Measurements from ENCODE around the gene SH3RF1.
"Not testable (repeated sequence)": the region's sequence is repeated elsewhere in the genome, so short reads cannot be mapped to it uniquely, and the experiment has no call there.

Gene SH3RF1

DNA sequence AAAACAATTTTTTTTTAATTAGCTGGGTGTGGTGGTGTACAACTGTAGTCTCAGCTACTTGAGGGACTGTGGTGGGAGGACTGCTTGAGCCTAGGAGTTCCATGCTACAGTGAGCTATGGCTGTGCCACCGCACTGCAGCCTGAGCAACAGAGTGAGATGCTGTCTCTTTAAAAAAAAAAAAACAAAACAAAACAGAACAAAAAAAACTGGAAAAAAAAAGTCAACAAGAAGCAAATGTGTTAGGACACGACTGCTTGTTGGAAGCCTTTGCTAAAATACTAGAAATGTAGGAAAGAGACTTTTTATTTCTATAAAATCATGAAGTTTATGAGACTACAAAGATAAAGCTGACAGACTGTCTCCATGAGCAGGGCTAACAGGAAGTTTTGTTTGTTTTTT, 87.2 kb downstream of the SH3RF1 start:
- Histone ChIP-seq H3K9me3 (no peaks in the 10 kb centered on the region), H3K27me3 (ENCODE audit: low read depth) (no peaks in the 10 kb centered on the region)
- in situ Hi-C loops (cut with MboI; ENCODE audit: low sequenced_read_pairs), result no loop called here

DNA sequence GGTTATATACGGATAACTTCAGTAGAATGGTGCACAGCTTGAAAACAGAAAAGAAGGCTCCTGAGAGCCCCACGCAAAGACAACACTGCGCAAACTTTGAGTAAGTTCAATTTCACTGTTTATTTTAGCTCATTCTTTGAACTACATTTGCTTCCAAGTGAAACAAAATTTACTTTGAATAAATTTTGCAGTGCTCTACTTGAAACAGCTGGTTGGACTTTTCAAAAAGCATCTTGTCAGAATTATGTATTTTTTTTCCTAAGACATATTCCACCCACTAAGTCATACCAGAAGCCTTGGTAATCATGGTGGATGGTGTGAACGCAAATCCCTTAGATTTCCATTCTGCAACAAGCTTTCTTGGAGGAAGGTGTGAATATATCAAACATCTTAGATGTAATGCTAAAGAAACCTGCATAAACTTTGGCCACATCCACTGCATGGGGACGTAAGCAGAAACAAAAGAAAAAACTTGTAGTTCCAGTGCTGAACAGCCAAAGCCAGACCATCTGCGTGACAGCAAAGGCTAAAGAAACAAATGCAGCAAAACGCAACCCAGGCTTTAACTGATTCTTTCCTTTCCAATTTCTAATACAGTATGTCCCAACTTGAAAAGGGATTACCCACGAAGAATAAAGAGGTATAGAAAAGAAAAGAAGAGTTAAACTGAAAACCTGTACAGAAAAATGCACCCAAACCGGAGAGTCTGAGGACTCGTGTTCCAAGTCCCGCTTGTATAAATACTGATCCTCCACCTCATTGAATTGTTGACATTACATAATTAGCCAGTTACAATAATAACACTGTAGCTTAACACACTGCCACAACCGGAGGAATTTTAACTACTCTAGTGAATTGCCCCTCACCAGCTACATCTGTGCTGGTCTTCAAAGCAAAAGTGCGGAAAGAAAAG, 90.9 kb downstream of the SH3RF1 start:
- H3K4me3 ChIP-seq, result peak overlapping the region; percentile 3
- in situ Hi-C loops (cut with MboI; ENCODE audit: low sequenced_read_pairs), result no loop called here
- H3K4me1 ChIP-seq, result peaks cover 14% of the 10 kb centered on the region
- no peaks in the 10 kb centered on the region for H3K9me3 ChIP-seq
- H3K27me3 ChIP-seq (ENCODE audit: low read depth), result no peaks in the 10 kb centered on the region
- no peaks in the 10 kb centered on the region for H3K36me3 ChIP-seq (replicated peaks)
- peak; percentile 39 to 71 for DNase-seq (ENCODE audit: low spot score in 2 of 2)

More for the DNA sequence above, 87.2 kb downstream of the SH3RF1 start:
- Histone ChIP-seq H3K36me3 (replicated peaks) (no peaks in the 10 kb centered on the region), H3K4me1 (peaks cover 14% of the 10 kb centered on the region), H3K4me3 (no peak overlapping the region)
- no peak for DNase-seq (ENCODE audit: low spot score in 2 of 2)

DNA sequence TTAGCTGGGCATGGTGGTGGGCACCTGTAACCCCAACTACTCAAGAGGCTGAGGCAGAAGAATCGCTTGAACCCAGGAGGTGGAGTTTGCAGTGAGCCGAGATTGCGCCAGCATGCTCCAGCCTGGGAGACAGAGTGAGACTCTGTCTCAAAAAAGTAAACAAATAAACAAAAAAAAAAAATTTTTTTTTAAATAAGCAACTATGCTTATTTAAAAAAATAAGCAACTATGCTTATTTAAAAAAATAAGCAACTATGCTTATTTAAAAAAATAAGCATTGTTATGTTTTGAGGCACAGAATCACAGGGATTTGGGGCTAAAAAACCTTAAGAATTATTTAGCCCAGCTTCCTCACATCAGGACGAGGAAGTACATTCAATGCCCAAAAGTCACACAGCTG, 92.7 kb downstream of the SH3RF1 start:
- H3K36me3 ChIP-seq (replicated peaks); DNase-seq (ENCODE audit: low spot score in 2 of 2); H3K9me3 ChIP-seq; H3K27me3 ChIP-seq (ENCODE audit: low read depth); in situ Hi-C loops (cut with MboI; ENCODE audit: low sequenced_read_pairs); H3K4me3 ChIP-seq: not testable (repeated sequence)
- peaks cover 14% of the 10 kb centered on the region for H3K4me1 ChIP-seq

DNA sequence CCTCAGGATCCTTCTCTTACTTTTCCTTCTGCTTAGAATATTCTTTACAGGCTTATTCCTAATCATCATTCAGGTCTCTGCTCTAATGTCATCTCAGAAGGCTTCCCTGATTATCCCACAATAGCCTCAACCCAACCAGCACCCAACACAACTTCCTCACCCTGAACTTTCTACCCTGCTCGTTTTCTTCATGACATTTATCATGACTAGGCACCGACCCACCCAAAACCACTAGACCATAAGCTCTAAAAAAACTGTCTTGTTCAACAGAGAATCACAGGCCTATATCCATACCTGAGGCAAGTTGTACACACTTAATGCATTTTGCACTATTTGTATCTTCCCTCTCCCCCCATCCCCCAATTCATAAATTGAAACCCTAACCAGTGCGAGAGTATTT, 95.3 kb downstream of the SH3RF1 start:
- Histone ChIP-seq H3K4me1 (peaks cover 17% of the 10 kb centered on the region), H3K4me3 (no peak overlapping the region), H3K36me3 (replicated peaks) (no peaks in the 10 kb centered on the region), H3K27me3 (ENCODE audit: low read depth) (no peaks in the 10 kb centered on the region), H3K9me3 (no peaks in the 10 kb centered on the region)
- no peak for DNase-seq (ENCODE audit: low spot score in 2 of 2)
- in situ Hi-C loops (cut with MboI; ENCODE audit: low sequenced_read_pairs), result no loop called here

DNA sequence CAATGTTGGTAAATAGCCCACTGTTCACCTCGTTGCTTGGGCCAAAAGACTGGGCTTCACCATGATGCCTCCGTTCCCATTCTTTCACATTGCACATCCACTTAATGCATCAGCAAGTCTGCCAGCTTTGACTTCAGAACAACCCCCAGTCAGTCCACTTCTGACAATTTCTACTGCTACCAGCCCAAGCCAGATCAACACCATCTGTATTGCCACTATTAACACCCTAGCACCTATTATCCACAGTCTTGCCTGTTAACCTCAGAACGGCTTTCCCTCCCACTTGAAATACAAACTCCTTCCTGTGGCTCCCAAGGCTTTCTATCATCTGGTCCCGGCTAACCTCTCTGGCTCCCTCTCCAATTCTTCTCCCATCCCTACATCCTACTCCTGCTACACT, 95.7 kb downstream of the SH3RF1 start:
- DNase-seq (ENCODE audit: low spot score in 2 of 2), result no peak
- in situ Hi-C loops (cut with MboI; ENCODE audit: low sequenced_read_pairs), result no loop called here
- Histone ChIP-seq H3K36me3 (replicated peaks) (no peaks in the 10 kb centered on the region), H3K27me3 (ENCODE audit: low read depth) (no peaks in the 10 kb centered on the region), H3K4me1 (peaks cover 14% of the 10 kb centered on the region), H3K4me3 (no peak overlapping the region), H3K9me3 (no peaks in the 10 kb centered on the region)

DNA sequence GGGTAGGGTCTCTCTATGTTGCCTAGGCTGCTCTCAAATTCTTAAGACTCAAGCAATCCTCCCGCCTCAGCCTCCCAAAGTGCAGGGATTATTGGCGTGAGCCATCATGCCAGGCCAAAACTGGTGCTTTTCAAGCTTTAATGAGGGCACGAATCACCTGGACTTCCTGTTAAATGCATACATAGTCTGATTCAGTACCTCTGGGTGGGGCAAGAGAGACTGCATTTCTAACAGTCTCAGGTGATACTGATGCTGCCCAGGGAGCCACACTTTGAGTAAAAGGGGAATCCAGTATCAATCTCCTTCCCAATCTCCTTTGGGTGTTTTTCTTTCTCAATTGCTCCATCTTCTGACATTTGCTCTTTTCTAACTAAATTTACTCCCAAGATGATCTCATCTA, 96.5 kb downstream of the SH3RF1 start:
- Histone ChIP-seq H3K4me1 (peaks cover 7% of the 10 kb centered on the region), H3K9me3 (no peaks in the 10 kb centered on the region), H3K36me3 (replicated peaks) (no peaks in the 10 kb centered on the region), H3K4me3 (no peak overlapping the region), H3K27me3 (ENCODE audit: low read depth) (no peaks in the 10 kb centered on the region)
- no peak for DNase-seq (ENCODE audit: low spot score in 2 of 2)
- in situ Hi-C loops (cut with MboI; ENCODE audit: low sequenced_read_pairs), result no loop called here

DNA sequence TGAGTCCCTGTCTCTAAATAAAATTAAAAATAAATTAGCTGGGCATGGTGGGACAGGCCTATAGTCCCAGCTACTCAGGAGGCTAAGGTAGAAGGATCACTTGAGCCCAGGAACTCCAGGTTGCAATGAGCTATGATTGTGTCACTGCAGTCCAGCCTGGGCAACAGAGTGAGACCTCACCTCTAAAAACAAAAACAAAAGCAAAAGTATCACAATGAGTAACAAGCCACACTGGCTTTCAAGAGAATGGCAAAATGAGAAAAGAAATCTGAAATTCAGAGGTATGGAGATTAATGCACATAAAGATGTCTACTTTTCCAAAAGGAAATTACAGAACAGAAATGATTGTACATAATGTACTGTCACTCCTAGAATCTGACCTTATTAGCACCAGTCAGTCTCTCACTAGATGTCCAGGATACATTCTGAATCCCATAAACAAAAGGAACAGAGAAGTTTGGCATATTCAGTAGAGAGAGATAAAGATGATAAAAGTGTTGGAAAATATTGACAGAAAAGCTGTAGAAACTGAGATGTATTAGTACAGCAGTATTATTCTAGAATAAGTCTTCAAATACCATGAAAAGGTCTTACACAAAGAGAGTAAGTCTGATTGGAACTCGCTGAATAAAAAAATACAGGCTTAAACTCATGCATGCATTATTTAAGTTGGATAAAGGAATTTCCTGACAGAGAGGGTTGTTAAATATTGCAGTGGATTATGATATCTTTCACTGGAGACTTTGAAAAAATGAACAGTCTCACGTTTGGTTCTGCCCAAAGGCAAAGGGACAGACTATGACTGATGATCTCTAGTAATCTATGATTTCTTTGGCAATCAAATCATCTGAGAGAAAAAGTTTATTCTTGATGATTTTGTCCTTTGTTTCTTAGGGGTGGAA, 102.5 kb downstream of the SH3RF1 start:
- in situ Hi-C loops (cut with MboI; ENCODE audit: low sequenced_read_pairs), result no loop called here
- H3K4me3 ChIP-seq, result no peak overlapping the region
- DNase-seq (ENCODE audit: low spot score in 2 of 2), result no peak

DNA sequence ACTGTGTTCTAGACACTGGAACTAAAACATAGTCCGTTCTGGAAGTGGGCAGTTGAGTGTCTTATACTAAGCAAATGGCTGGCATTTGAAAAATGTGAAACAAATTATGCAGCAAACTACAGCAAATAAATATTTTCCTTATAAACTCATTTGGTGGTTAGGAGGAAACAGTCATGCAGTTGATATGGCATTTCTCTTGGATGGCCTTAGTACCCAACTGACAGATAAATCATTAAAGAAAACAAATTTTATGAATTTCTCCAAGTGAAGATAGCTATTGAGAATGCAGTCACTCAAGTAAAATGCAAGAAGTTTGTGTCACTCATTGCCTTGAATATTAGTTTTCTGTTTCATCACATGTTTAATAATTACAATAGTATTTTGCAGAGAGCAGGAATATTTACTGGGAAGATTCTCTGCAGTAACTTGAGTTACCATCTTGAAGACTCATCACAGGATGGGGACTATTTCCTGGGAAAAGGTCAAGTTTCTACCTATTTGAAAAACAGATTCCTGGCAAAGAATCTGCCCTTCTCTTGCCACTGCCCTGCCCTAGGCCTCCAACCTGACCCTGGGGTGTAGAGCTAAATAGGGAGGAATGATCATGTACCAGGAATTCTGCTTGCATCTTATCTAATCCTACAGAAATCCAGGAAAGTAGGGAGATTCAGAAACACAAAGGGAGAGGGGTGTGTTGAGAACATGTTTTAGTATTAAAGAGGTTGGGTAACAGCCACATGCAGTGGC, 105.9 kb downstream of the SH3RF1 start:
- Histone ChIP-seq H3K27me3 (ENCODE audit: low read depth) (no peaks in the 10 kb centered on the region), H3K36me3 (replicated peaks) (no peaks in the 10 kb centered on the region), H3K4me3 (no peak overlapping the region), H3K9me3 (no peaks in the 10 kb centered on the region), H3K4me1 (peaks cover 13% of the 10 kb centered on the region)
- DNase-seq (ENCODE audit: low spot score in 2 of 2), result no peak
- in situ Hi-C loops (cut with MboI; ENCODE audit: low sequenced_read_pairs), result no loop called here

More for the DNA sequence above, 102.5 kb downstream of the SH3RF1 start:
- Histone ChIP-seq H3K27me3 (ENCODE audit: low read depth) (no peaks in the 10 kb centered on the region), H3K4me1 (peaks cover 11% of the 10 kb centered on the region), H3K9me3 (no peaks in the 10 kb centered on the region), H3K36me3 (replicated peaks) (no peaks in the 10 kb centered on the region)

DNA sequence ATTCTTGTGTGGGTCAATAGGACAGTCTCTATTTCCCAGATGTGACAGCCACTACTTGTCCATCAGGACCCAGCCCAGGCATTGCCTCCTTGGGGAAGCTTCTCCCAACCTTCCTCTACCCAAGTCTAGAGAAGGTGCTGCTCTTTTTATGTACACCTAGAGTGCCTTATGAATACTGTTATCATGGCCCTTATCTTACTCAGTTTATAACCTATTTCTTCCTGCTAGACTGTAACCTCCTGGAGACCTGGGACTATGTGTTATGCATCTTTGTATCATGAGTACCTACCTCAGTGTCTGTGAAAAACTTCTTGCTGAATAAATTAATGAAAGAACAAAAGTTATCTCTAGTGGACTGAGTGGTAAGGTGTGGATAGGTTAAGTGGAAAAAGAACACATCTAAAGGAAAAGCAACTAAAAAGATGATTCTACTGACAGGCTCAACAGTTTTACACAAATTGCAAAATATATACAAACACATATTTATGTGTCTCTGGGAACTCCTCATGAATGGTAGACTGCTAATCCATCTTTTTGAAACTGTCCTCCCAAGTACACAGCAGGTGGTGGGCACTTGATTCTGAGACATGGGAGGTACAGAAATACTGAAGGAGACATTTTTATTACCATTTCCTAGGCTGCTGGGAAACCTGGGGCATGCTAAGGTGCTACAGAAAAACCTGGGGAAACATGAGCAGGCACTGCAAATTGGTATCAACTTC, 106.6 kb downstream of the SH3RF1 start:
- Histone ChIP-seq H3K9me3 (no peaks in the 10 kb centered on the region), H3K27me3 (ENCODE audit: low read depth) (no peaks in the 10 kb centered on the region), H3K4me3 (no peak overlapping the region), H3K36me3 (replicated peaks) (no peaks in the 10 kb centered on the region), H3K4me1 (peaks cover 19% of the 10 kb centered on the region)
- in situ Hi-C loops (cut with MboI; ENCODE audit: low sequenced_read_pairs), result no loop called here
- no peak for DNase-seq (ENCODE audit: low spot score in 2 of 2)

DNA sequence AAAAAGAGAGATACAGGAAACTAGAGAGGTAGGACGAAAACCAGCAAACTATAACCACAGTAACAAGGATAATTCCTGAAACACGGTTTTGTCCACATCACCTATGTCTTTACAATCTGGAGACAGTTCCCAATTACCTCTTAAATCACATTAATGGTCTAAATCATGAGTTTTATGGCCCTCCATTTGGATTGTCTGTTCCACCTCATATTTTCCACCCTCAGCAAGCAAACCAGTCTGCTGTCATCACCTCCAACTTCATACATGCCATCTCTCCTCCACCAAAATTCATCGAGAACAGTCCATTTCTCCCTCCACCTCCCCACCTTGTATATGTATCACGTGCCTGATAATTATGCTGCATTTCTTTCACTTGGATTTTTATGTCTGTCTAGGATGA, 107.3 kb downstream of the SH3RF1 start:
- Histone ChIP-seq H3K27me3 (ENCODE audit: low read depth) (no peaks in the 10 kb centered on the region), H3K4me1 (peaks cover 19% of the 10 kb centered on the region), H3K4me3 (no peak overlapping the region), H3K36me3 (replicated peaks) (no peaks in the 10 kb centered on the region), H3K9me3 (no peaks in the 10 kb centered on the region)
- in situ Hi-C loops (cut with MboI; ENCODE audit: low sequenced_read_pairs), result no loop called here
- DNase-seq (ENCODE audit: low spot score in 2 of 2), result no peak

DNA sequence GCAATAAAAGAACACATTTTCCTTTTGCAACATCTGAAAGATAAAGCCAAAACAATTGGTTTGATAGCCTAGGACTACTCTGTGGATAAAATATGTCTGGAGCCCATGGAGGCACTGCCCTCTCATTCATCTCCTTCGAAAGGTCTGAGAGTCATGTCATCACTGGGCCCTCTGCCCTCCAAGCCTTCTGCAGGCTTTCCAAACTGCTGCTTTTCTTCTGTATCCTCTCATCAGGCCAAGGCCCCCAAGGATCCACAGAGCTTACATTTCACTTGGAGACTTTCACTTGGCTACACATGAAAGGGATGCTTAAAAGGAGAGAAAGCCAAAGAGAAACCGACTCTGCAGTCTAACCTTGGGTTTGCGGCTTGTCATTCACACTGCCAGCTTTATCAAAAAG, 109.9 kb downstream of the SH3RF1 start:
- Histone ChIP-seq H3K9me3 (no peaks in the 10 kb centered on the region), H3K4me3 (no peak overlapping the region), H3K27me3 (ENCODE audit: low read depth) (no peaks in the 10 kb centered on the region), H3K4me1 (peaks cover 15% of the 10 kb centered on the region), H3K36me3 (replicated peaks) (no peaks in the 10 kb centered on the region)
- in situ Hi-C loops (cut with MboI; ENCODE audit: low sequenced_read_pairs), result no loop called here
- DNase-seq (ENCODE audit: low spot score in 2 of 2), result no peak

DNA sequence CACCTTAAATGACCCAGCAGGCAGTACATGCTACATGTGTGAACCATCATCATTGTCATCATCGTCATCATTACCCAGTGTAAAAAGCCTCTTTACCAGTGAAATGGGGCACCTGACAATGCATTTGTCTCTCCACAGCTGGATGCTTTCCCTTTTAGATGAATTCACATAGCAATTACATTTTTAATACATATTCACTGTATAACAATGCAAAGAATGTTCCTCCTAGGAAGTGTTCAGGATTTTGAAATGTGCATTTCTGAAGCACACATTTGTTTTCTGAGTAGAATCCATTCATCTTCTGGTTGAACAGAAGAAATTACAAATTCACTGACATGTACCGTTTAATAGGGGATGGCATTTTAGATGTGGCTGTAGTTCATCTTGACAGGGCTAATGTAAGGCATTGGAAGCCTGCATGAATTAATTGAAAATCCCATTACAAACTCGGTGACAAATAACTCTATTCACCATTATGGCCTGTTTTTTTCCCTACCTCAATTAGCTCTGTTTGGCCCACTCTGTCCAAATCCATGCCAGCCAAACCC, 111.1 kb downstream of the SH3RF1 start:
- in situ Hi-C loops (cut with MboI; ENCODE audit: low sequenced_read_pairs), result no loop called here
- Histone ChIP-seq H3K9me3 (no peaks in the 10 kb centered on the region), H3K27me3 (ENCODE audit: low read depth) (no peaks in the 10 kb centered on the region), H3K36me3 (replicated peaks) (0 out of 2 replicates have a peak, but pooled peaks cover 3% of the 10 kb centered on the region), H3K4me1 (peaks cover 15% of the 10 kb centered on the region), H3K4me3 (no peak overlapping the region)
- DNase-seq (ENCODE audit: low spot score in 2 of 2), result peak; percentile 25 to 48

DNA sequence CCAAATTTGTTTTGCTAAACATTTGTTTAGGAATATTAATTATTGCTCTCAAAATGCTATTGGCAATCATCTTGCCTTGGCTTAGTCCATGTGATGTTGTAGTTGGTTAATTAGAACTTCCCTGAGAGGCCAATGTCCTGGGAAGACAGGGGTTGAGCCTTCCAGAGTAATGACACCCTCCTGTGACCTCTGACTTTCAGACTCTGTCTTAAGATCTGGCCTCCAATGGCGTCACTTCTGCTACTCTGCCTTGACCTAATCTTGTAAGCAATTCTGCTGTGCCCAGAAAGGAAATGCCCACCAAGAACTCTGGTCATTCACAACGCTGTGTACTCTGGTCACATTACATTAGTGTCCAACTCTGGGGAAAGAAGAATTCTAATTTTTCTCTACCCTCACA, 111.9 kb downstream of the SH3RF1 start:
- Histone ChIP-seq H3K27me3 (ENCODE audit: low read depth) (no peaks in the 10 kb centered on the region), H3K4me1 (peaks cover 15% of the 10 kb centered on the region), H3K36me3 (replicated peaks) (0 out of 2 replicates have a peak, but pooled peaks cover 3% of the 10 kb centered on the region), H3K4me3 (no peak overlapping the region), H3K9me3 (no peaks in the 10 kb centered on the region)
- in situ Hi-C loops (cut with MboI; ENCODE audit: low sequenced_read_pairs), result no loop called here
- DNase-seq (ENCODE audit: low spot score in 2 of 2), result no peak

Measured in HAP-1 (cell line).